ENCODE results near the gene TDRKH.

The TDRKH gene

GRCh38 chr1:151729966-151730291, 60.4 kb downstream of the TDRKH start:
- no peak for TF ChIP-seq CTCF (IDR thresholded peaks at IDR 0.05; ENCODE audit: low read depth, low read length)
- no peaks in the 10 kb centered on the region for H3K27me3 ChIP-seq
- no peaks in the 10 kb centered on the region for H3K36me3 ChIP-seq
- H3K4me1 ChIP-seq: peaks cover 10% of the 10 kb centered on the region
- H3K9me3 ChIP-seq: no peaks in the 10 kb centered on the region
- DNase-seq: no peak
- no peak overlapping the region for H3K4me3 ChIP-seq (ENCODE audit: low read depth, low read length)

GRCh38 chr1:151729157-151729965, 60.9 kb downstream of the TDRKH start:
- no peaks in the 10 kb centered on the region for H3K36me3 ChIP-seq
- peaks cover 10% of the 10 kb centered on the region for H3K4me1 ChIP-seq
- no peak overlapping the region for H3K4me3 ChIP-seq (ENCODE audit: low read depth, low read length)
- no peaks in the 10 kb centered on the region for H3K9me3 ChIP-seq
- no peaks in the 10 kb centered on the region for H3K27me3 ChIP-seq
- TF ChIP-seq CTCF (IDR thresholded peaks at IDR 0.05; ENCODE audit: low read depth, low read length): no peak
- DNase-seq: no peak

GRCh38 chr1:151728151-151729054, 61.9 kb downstream of the TDRKH start:
- H3K9me3 ChIP-seq: no peaks in the 10 kb centered on the region
- no peaks in the 10 kb centered on the region for H3K36me3 ChIP-seq
- no peaks in the 10 kb centered on the region for H3K27me3 ChIP-seq
- peaks cover 10% of the 10 kb centered on the region for H3K4me1 ChIP-seq
- peak overlapping the region; percentile 37 for H3K4me3 ChIP-seq (ENCODE audit: low read depth, low read length)
- TF ChIP-seq CTCF (IDR thresholded peaks at IDR 0.05; ENCODE audit: low read depth, low read length): no peak
- peak; percentile 50 for DNase-seq

DNA sequence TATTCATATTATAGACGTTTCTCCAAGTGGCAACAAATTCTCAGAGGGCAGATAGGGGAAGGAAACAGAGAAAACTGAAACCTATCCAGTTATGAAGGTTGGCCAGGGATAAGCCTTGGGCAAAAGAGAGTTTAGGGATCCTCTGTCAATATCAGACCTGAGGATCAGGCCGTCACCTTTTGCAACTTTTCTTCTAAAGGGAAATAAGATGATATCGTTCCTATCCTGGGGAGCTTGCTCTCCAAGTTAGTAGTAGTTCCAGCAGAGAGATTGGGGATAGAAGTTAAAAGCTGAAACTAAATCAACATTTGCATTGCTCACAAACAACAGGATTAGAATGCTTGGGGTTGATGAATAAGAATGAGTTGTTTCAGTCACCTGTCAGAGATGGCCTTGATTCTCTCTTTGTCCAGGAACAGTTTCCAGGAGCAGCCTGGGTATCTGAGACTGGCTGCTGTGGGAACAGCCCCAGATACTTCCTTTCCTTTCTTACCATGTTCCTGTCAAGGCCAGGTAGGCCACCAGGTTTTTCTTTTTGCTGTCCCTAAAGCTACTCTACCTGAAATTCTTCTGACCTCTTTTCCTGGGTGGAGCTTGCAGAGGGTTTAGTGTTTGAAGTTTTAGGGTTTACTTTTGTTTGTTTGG, 66.5 kb downstream of the TDRKH start:
- Histone ChIP-seq H3K9me3 (no peaks in the 10 kb centered on the region; the same call in 1 of the 2 replicates), H3K27me3 (no peaks in the 10 kb centered on the region), H3K36me3 (no peaks in the 10 kb centered on the region), H3K4me3 (ENCODE audit: low read depth, low read length) (no peak overlapping the region), H3K4me1 (peaks cover 20% of the 10 kb centered on the region)
- no peak for DNase-seq
- TF ChIP-seq CTCF (IDR thresholded peaks at IDR 0.05; ENCODE audit: low read depth, low read length): no peak

All from BE2C (cell line).